ENCODE data around the gene AOPEP. TPM values are rescaled to one million over a fixed set of nuclear protein-coding genes. Genes with fewer than 3 reads are reported as not detected.
"Not testable (repeated sequence)": the region's sequence is repeated elsewhere in the genome, so short reads cannot be mapped to it uniquely, and the experiment has no call there.

AOPEP gene
- total RNA-seq, 2 donors from 2014 or later: 40.4 to 42.1 TPM

- DNase-seq (no peak), ATAC-seq (peak; percentile 40)
- intact Hi-C loops (cut with DNase I, micrococcal nuclease): no loop called here
Observed at GRCh38 chr9:94824913-94825610, 98.6 kb downstream of the AOPEP start.

DNA sequence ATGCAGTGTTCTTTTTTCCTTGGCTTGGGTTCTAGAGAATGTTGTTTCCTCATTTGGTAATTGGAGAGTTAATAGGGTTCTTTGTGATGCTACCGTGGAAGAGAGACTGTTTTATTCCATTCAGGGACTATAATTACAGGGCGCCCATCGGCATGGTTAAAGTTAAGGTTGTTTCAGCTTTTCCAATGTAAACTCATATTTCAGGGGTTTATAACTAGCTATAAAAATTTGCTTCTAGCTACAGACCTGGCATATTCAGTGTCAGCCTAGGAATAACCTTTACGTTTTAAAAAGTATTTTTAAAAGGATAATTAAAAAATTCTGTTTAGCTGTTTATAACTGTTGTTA lies 99.1 kb downstream of the AOPEP start:
- intact Hi-C loops (cut with DNase I, micrococcal nuclease): no loop called here
- ATAC-seq: peak; percentile 59
- DNase-seq: no peak

- intact Hi-C loops (cut with DNase I, micrococcal nuclease): no loop called here
- ATAC-seq (peak; percentile 52), DNase-seq (peak in 1 of 2 donors; percentile 31)
Observed at GRCh38 chr9:94826044-94826443, 99.5 kb downstream of the AOPEP start.

GRCh38 chr9:94826644-94827410 lies 100.3 kb downstream of the AOPEP start:
- intact Hi-C loops (cut with DNase I, micrococcal nuclease): no loop called here
- peak; percentile 37 for ATAC-seq

DNA sequence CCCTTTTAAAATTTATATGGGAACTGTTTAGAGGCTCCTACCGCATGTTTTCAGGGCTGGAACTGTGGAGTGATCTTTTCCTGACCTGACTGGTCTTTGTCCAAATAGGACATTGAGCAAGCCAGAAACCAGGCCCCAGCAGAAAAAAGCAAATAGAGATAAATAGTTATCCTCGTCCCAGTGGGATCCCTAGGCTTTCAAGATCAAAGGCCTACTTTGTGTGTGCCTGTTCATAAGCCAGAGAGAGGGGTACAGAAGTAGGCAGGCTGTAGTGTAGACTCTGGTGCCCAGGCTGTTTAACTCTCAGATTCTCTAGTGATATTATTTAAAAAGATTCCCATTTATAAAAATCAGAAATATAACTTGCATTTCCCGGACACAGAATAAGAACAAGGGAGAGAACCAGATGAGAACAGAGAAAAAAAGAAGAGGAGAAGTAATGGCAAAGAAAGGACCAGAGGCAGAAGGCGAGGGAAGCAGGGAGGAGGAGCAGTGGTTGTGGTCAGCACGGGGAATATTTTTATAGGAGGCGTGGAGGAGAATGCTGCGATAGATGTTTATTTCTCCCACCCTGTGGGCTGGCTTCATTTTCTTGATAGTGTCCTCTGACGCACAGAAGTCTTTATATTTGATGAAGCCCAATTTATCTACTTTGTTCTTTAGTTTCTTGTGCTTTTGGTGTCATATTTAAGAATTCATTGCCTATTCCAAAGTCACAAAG lies 101.2 kb downstream of the AOPEP start:
- intact Hi-C loops (cut with DNase I, micrococcal nuclease): no loop called here
- no peak for ATAC-seq

More at GRCh38 chr9:94826644-94827410, 100.3 kb downstream of the AOPEP start:
- DNase-seq: no peak

GRCh38 chr9:94829380-94830070 lies 103.0 kb downstream of the AOPEP start:
- intact Hi-C loops (cut with DNase I, micrococcal nuclease): no loop called here
- DNase-seq: no peak
- ATAC-seq: no peak

More for the DNA sequence above, 101.2 kb downstream of the AOPEP start:
- DNase-seq: no peak

DNA sequence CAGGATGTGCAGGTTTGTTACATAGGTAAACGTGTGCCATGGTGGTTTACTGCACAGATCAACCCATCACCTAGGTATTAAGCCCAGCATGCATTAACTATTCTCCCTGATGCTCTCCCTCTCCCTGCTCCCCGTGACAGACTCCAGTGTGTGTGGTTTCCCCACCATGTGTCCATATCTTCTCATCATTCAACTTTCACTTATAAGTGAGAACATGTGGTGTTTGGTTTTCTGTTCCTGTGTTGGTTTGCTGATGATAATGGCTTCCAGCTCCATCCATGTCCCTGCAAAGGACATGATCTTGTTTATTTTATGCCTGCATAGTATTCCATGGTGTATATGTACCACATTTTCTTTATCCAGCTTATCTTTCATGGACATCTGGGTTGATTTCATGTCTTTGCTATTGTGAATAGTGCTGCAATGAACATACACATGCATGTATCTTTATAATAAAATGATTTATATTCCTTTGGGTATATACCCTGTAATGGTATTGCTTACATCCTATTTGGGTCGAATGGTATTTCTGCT lies 103.6 kb downstream of the AOPEP start:
- DNase-seq; intact Hi-C loops (cut with DNase I, micrococcal nuclease); ATAC-seq: not testable (repeated sequence)

GRCh38 chr9:94833802-94834201 lies 107.3 kb downstream of the AOPEP start:
- ATAC-seq: no peak
- intact Hi-C loops (cut with DNase I, micrococcal nuclease): no loop called here
- DNase-seq: no peak

GRCh38 chr9:94837404-94837803 lies 110.9 kb downstream of the AOPEP start:
- ATAC-seq: no peak
- intact Hi-C loops (cut with DNase I, micrococcal nuclease): no loop called here

GRCh38 chr9:94839398-94839797 lies 112.9 kb downstream of the AOPEP start:
- intact Hi-C loops (cut with DNase I, micrococcal nuclease): no loop called here
- DNase-seq (no peak), ATAC-seq (no peak)

More at GRCh38 chr9:94837404-94837803, 110.9 kb downstream of the AOPEP start:
- no peak for DNase-seq

GRCh38 chr9:94840738-94841137 lies 114.2 kb downstream of the AOPEP start:
- intact Hi-C loops (cut with DNase I, micrococcal nuclease): no loop called here
- ATAC-seq (no peak), DNase-seq (no peak)

- intact Hi-C loops (cut with DNase I, micrococcal nuclease): no loop called here
- ATAC-seq (no peak), DNase-seq (no peak)
Observed at GRCh38 chr9:94843134-94843533, 116.6 kb downstream of the AOPEP start.

DNA sequence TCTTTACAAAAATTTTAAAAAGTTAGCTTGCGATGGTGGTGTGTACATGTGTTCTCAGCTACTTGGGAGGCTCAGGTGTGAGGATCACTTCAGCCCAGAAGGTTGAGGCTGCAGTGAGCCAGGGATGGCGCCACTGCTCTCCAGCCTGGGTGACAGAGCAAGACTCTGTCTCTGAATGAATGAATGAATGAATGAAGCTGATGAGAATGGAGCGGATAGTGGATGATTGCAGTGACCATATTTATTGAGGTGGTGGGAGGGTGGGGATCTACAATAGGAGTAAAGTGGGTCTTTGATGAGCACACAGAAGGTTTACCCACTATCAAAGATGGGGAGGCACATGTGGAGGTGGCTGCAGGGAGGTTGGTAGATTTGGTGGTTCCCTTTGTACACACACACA lies 120.2 kb downstream of the AOPEP start:
- ATAC-seq (no peak), DNase-seq (no peak)
- intact Hi-C loops (cut with DNase I, micrococcal nuclease): no loop called here

DNA sequence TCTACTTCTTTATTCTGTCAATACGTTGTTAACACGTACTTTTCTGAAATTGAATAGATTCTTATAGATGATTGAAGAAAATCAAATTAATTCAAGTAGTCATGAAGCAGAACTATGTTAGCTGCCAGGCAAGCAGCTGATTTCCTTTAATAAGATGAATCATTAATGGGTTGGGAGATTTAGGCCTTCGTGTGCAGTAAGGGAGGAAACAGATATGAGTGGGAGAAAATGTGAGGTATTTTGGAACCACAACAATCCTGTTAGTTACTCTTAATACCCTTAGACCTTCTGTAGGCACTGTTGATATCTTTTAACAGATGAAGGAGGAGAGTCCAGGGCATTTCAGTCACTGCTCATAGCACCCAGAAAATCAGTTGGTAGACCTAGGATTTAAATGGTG lies 121.0 kb downstream of the AOPEP start:
- intact Hi-C loops (cut with DNase I, micrococcal nuclease): no loop called here
- no peak for DNase-seq
- ATAC-seq: no peak

DNA sequence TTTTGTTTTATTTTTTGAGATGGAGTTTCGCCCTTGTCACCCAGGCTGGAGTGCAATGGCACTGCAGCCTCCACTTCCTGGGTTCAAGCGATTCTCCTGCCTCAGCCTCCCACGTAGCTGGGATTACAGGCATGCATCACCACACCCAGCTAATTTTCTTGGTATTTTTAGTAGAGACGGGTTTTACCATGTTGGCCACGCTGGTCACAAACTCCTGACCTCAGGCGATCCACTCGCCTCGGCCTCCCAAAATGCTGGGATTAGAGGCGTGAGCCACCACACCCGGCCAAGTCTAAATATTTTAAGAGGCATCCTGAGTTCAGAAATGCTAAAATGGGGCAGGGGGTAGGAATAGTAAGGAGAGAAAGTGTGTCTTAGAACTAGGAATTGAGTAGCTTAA lies 122.3 kb downstream of the AOPEP start:
- ATAC-seq; DNase-seq; intact Hi-C loops (cut with DNase I, micrococcal nuclease): not testable (repeated sequence)

DNA sequence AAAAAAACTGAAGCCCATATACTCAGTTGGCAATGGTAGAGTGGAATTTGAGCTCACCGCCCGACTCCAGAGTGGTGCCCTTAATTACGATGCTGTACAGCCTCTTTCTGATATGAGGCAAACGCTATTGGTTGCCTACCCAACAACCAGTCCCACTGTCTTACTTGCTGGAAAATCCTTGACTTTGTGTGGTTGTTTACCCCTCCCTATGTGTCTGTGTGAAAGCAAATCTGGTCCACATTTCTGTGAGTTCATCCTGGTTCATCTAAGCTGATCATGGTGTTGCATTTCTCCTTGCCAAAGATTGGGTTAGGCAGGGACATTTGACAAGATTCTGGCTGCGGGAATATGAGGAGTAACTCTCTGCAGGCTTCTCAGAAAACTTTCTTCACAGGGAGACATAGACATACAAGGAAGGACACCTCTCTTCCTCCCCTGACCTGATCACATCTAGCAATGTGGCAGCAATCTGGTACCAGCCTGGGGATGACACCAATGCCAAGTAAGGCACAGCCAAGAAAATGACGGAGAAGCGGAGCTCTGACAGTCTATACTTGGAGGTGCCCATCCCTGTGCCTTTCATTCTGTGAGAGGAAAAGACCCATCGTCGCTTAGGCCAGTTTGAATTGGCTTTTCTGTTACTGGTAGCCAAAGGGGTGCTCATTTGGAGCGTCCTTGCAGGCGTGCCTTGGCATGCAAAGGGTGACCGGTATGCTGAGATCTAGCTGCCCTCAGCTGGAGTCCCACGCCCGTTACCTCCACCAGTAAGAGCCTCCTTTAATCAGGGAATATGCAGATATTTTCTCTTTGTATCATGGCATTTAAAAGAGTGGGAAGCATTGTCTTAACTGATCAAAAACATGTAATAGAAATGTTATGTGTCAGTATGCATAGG lies 124.3 kb downstream of the AOPEP start:
- ATAC-seq (no peak), DNase-seq (no peak)
- intact Hi-C loops (cut with DNase I, micrococcal nuclease): no loop called here

DNA sequence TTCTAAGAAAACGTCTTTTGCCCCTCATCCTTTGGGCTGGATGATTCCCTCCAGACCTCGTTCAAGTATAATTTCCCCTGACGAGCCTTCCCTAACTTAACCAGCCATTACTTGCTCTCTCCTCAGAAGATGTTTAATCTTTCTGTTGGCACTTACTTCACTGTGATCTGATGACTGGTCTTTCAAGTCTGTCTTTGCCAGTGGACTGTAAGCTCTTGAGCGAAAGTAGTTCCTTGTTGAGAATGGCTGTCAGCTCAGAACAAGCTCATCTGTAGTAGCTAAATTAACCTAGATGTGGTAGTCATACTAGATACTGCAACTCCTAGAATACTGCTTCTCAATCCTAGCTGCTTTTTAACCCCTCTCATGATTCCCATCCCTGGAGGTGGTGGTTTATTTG lies 125.0 kb downstream of the AOPEP start:
- intact Hi-C loops (cut with DNase I, micrococcal nuclease): no loop called here
- no peak for DNase-seq
- ATAC-seq: no peak

GRCh38 chr9:94851892-94852291 lies 125.4 kb downstream of the AOPEP start:
- ATAC-seq: no peak
- DNase-seq: no peak
- intact Hi-C loops (cut with DNase I, micrococcal nuclease): no loop called here
